Measurements from ENCODE around the gene MTMR3.

GRCh38 chr22:30054764-30055069 is 171.7 kb downstream of the MTMR3 start:
- TF ChIP-seq POLR2AphosphoS5 (IDR thresholded peaks at IDR 0.05; ENCODE audit: low read depth, low read length) (no peak), TAF1 (IDR thresholded peaks at IDR 0.05; ENCODE audit: borderline replicate concordance, insufficient read depth, low read length) (no peak), SIN3A (IDR thresholded peaks at IDR 0.05; ENCODE audit: borderline replicate concordance, insufficient read depth, low read length) (no peak), REST (IDR thresholded peaks at IDR 0.05; ENCODE audit: insufficient read depth in 1 of 2, low read depth in 2 of 2, low read length in 2 of 2) (no peak)

All from PFSK-1 (cell line).